HG03064 (cell line): ENCODE measurements around the gene WNT4.
"Not testable (repeated sequence)": the region's sequence is repeated elsewhere in the genome, so short reads cannot be mapped to it uniquely, and the experiment has no call there.

Experiments used
- ATAC-seq: cut with Tn5 transposase; IDR thresholded peaks from one replicate; pipeline ENCODE4 v1.9.1; 2021; ENCODE audit warnings: low read depth; ENCODE audit not compliant: unreplicated experiment

Gene WNT4

DNA sequence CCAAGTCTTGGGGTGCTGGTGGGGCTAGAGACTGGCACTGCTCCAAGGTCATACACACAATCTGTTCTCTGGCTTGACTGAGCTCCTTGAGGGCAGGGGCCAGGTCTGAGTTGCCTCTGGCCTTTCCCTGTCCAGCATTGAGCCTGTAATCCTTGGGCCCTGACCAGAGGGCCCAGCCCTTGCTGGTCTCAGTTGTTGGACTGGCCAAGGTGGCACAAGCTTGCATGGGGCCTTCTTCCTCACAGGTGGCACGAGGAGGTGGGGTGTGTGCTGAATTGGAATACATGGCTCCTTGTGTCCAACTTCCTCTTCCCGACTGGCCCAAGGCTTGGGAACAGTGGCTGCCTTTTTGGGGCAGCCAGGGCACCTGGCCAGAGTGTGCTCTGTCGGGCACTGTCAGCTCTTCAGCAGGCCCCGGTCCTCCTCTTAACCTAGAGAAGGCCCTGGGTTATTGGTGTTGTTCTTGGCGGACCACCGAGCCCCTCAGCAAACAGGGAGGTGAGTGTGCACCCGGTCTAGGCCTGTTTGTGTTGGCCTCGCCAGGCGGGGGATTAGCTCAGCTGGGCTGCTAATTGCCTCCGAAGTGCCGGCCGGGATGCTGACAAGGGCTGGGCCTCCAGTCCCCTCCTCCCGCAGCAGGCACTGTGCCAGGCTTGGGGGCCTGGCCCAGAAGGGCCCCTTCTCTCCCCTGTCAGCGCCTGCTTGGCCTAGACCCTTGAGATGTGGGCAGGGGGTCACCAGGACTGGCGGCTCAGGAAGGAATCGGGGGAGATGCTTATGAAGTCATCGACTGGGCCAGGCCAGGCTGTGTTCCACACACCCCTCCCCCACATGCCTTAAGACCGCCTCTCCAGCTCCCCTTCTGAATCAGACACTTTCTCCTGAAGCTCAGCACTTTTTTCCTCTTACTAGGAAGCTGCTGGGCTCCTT lies 28.5 kb downstream of the WNT4 start:
- ATAC-seq, result no peak

GRCh38 chr1:22112554-22112953 lies 30.3 kb downstream of the WNT4 start:
- ATAC-seq, result no peak

- ATAC-seq, result no peak
Measured at GRCh38 chr1:22111620-22112019, 31.3 kb downstream of the WNT4 start.

- ATAC-seq, result no peak
Measured at GRCh38 chr1:22111115-22111514, 31.8 kb downstream of the WNT4 start.

- no peak for ATAC-seq
Measured at GRCh38 chr1:22110016-22110415, 32.9 kb downstream of the WNT4 start.

GRCh38 chr1:22108339-22109105 lies 34.4 kb downstream of the WNT4 start:
- no peak for ATAC-seq

DNA sequence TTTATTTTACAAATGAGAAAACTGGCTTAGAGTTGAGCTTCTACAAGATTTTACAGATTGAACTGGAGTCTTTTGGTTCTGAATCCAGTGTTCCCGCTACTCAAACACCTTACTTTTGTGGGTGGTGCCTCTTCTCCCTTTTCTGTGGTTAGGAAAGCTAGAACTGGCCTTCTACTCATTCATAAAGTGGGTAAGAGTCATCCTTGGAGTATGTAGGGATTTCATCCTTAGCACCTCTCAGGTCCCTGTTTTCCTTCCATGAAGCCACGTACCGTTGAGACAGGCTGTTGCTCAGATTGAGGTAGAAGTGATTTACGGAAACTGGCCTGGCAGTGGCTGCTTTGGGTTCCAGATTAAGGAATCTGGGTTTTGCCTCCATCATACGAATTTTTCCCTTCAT lies 35.8 kb downstream of the WNT4 start:
- no peak for ATAC-seq

- ATAC-seq, result no peak
Measured at GRCh38 chr1:22105611-22106207, 37.2 kb downstream of the WNT4 start.

- ATAC-seq, result no peak
Measured at GRCh38 chr1:22104865-22105437, 37.9 kb downstream of the WNT4 start.

- ATAC-seq, result no peak
Measured at GRCh38 chr1:22104094-22104493, 38.8 kb downstream of the WNT4 start.

DNA sequence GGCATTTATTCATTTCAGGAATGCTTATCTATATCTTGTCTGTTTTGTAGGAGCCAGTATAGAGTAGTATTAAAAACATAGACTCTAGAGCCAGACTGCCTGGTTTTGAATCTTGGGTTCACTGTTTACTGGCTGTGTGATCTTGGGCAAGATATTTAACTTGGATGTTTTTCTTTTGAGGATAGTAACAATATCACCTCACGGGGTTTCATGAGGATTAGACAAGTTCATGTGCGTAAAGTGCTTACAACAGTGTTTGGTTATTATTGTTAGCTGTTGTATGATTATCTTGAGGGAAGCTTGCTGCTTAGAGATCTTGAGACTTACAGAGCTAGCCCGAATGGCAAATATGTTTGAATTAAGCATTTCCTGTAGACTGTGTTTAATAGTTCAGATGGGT lies 40.2 kb downstream of the WNT4 start:
- no peak for ATAC-seq

GRCh38 chr1:22101995-22102394 lies 40.9 kb downstream of the WNT4 start:
- ATAC-seq, result no peak

- ATAC-seq, result no peak
Measured at GRCh38 chr1:22101199-22101598, 41.7 kb downstream of the WNT4 start.

GRCh38 chr1:22100168-22100567 lies 42.7 kb downstream of the WNT4 start:
- ATAC-seq, result no peak

GRCh38 chr1:22098752-22099151 lies 44.1 kb downstream of the WNT4 start:
- ATAC-seq, result no peak

DNA sequence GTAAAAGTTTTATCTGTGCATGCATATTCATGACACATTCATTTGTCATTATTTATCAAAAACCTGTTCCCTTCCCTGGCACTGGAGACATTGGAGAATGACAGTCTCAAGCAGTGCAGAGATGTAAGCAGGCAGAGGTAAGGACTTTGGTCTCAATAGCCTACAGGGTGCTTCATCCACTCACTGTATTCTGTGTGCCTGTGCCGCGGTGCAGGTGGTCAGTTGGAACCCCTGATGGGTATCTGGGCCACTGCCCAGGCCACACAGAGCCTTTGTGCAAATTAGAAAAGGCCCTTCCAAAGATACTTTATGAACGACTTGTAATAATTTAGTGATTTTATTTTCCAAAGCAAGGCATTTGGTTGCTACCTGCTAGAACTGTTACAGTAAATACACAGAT lies 46.4 kb downstream of the WNT4 start:
- no peak for ATAC-seq

DNA sequence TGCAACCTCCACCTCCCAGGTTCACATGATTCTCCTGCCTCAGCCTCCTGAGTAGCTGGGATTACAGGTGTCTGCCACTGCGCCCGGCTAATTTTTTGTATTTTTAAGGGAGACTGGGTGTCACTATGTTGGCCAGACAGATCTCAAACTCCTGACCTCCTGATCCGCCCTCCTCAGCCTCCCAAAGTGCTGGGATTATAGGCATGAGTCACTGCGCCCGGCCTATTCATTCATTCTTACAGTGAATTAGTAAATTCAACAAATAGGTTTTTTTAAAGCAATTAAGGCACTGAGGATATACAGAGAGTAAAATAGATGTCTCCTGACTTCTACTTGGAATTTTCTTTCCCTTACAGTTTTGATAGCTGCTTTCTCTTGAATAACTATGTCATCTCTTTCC lies 46.9 kb downstream of the WNT4 start:
- no peak for ATAC-seq

GRCh38 chr1:22093513-22093912 lies 49.4 kb downstream of the WNT4 start:
- ATAC-seq, result no peak

GRCh38 chr1:22092026-22092768 lies 50.7 kb downstream of the WNT4 start:
- ATAC-seq, result not testable (repeated sequence)

- ATAC-seq, result no peak
Measured at GRCh38 chr1:22090867-22091266, 52.0 kb downstream of the WNT4 start.
